HCT116 (cell line): ENCODE measurements around the gene SMIM26. TPM values are rescaled to one million over a fixed set of nuclear protein-coding genes. Genes with fewer than 3 reads are reported as not detected.

ENCODE experiments used
- ATAC-seq: fragments of 200-7000 bp; cut with Tn5 transposase; 2 replicates; pipeline ENCODE4 v1.9.1; 2020; ENCODE audit warnings: mild to moderate bottlenecking, moderate library complexity
- BruUV-seq: library from RNA; stranded (reverse); fragments of 400-500 nt; replicated peaks from 2 replicates; lab custom pipeline; 2021; lab: Mats Ljungman, UMichigan
- CTCF ChIA-PET: fragments of 300-600 bp; sonication (Branson Sonifier 250); formaldehyde crosslinking; loops from one replicate; lab custom pipeline; 2021; ENCODE audit warnings: antibody characterized with exemption; lab: Charles Lee
- POLR2A ChIA-PET: fragments of 300-600, 350-600 bp; sonication (Branson Sonifier 250); formaldehyde crosslinking; loops from one replicate; lab custom pipeline; 2021; ENCODE audit warnings: antibody characterized with exemption; lab: Charles Lee
- RAD21 ChIA-PET, 2 experiments: fragments of 300-600 bp; sonication (Branson Sonifier 250); formaldehyde crosslinking; loops; one replicate each; lab custom pipeline; 2023; ENCODE audit warnings: low total read pairs in 2 of 2; ENCODE audit not compliant: uncharacterized antibody in 2 of 2, unreplicated experiment in 2 of 2, low non-redundant PET in 1 of 2; lab: Charles Lee
- DNase-seq: peaks from one replicate; pipeline ENCODE4 v3.0.0-alpha.2; 2010; ENCODE audit warnings: low read depth, low spot score
- H2AFZ ChIP-seq: fragments of 200-600 bp; shearing (Covaris generic), sonication (generic); 2 replicates; pipeline ENCODE4 v1.6.1; 2017; ENCODE audit warnings: low read depth, mixed run types, mixed read lengths, antibody characterized with exemption, low read length; ENCODE audit not compliant: poor library complexity, severe bottlenecking
- H3K27ac ChIP-seq: 2 replicates; pipeline ENCODE4 v1.5.1; 2012; ENCODE audit warnings: low read depth, low read length
- H3K27me3 ChIP-seq: fragments of 200-600 bp; sonication (generic); 2 replicates; pipeline ENCODE4 v1.6.1; 2016; ENCODE audit warnings: mixed run types, low read length, mixed read lengths; ENCODE audit not compliant: insufficient read depth
- H3K36me3 ChIP-seq, 2 experiments: fragments of 200-500 bp in 1 of 2; fragments of 200-600 bp in 1 of 2; sonication (Bioruptor generic) in 1 of 2; sonication (generic) in 1 of 2; 2 replicates each; pipeline versions ENCODE4 v1.5.1 to v1.6.1; 2014 to 2016; ENCODE audit warnings: low read length in 2 of 2, inconsistent platforms in 1 of 2, mixed read lengths in 1 of 2, mixed run types in 1 of 2; ENCODE audit not compliant: insufficient read depth in 2 of 2, control insufficient read depth in 1 of 2
- H3K4me1 ChIP-seq, 2 experiments: fragments of 200-600 bp in 1 of 2; sonication (generic) in 1 of 2; 2 replicates each; pipeline versions ENCODE4 v1.5.1 to v1.6.1; 2012 to 2017; ENCODE audit warnings: low read length in 2 of 2, inconsistent platforms in 1 of 2, mild to moderate bottlenecking in 1 of 2, mixed read lengths in 1 of 2, mixed run types in 1 of 2, moderate library complexity in 1 of 2; ENCODE audit not compliant: insufficient read depth in 2 of 2, control insufficient read depth in 1 of 2
- H3K4me2 ChIP-seq: fragments of 200-600 bp; sonication (generic); 2 replicates; pipeline ENCODE4 v1.6.1; 2017; ENCODE audit warnings: mixed run types, low read length, mixed read lengths
- H3K4me3 ChIP-seq, 2 experiments: fragments of 200-600 bp in 1 of 2; sonication (generic) in 1 of 2; replicated peaks in 1 of 2; 2 replicates each; pipeline ENCODE4 v1.5.1; 2011 to 2016; ENCODE audit warnings: low read length in 2 of 2, control low read depth in 1 of 2, low read depth in 1 of 2, mild to moderate bottlenecking in 1 of 2, mixed read lengths in 1 of 2, mixed run types in 1 of 2
- H3K79me2 ChIP-seq: fragments of 200-600 bp; sonication (generic); 2 replicates; pipeline ENCODE4 v1.6.1; 2017; ENCODE audit warnings: mild to moderate bottlenecking, mixed run types, low read length, moderate library complexity, mixed read lengths; ENCODE audit not compliant: insufficient read depth
- H3K9ac ChIP-seq: fragments of 200-600 bp; sonication (generic); 2 replicates; pipeline ENCODE4 v1.6.1; 2016; ENCODE audit warnings: low read length, mixed read lengths
- H3K9me2 ChIP-seq: fragments of 200-600 bp; sonication (generic), shearing (Covaris generic); 2 replicates; pipeline ENCODE4 v1.6.1; 2017; ENCODE audit warnings: mixed run types, mild to moderate bottlenecking, moderate library complexity; ENCODE audit not compliant: insufficient read depth
- H3K9me3 ChIP-seq, 2 experiments: fragments of 200-500 bp in 1 of 2; fragments of 200-600 bp in 1 of 2; sonication (Bioruptor generic) in 1 of 2; sonication (generic) in 1 of 2; 2 replicates each; pipeline ENCODE4 v1.6.1; 2014 to 2017; ENCODE audit warnings: low read length in 2 of 2, mixed read lengths in 2 of 2, inconsistent platforms in 1 of 2, low read depth in 1 of 2, mild to moderate bottlenecking in 1 of 2, mixed run types in 1 of 2, moderate library complexity in 1 of 2; ENCODE audit not compliant: control insufficient read depth in 1 of 2, insufficient read depth in 1 of 2
- H4K20me1 ChIP-seq: fragments of 200-600 bp; sonication (generic), shearing (Covaris generic); 2 replicates; pipeline ENCODE4 v1.6.1; 2017; ENCODE audit warnings: mixed run types, mild to moderate bottlenecking, moderate library complexity; ENCODE audit not compliant: insufficient read depth
- CBX3 ChIP-seq: IDR thresholded peaks from 2 replicates; pipeline ENCODE4 v1.6.1; 2012; ENCODE audit warnings: low read depth
- ELF1 ChIP-seq: IDR thresholded peaks from 2 replicates; pipeline ENCODE4 v1.6.1; 2012; ENCODE audit warnings: low read depth, borderline replicate concordance
- YY1 ChIP-seq: IDR thresholded peaks from 2 replicates; pipeline ENCODE4 v1.6.1; 2011; ENCODE audit warnings: low read length, low read depth, moderate library complexity, mild to moderate bottlenecking; ENCODE audit not compliant: insufficient replicate concordance; ENCODE audit errors: extremely low read depth
- ZFX ChIP-seq: fragments of 450-650 bp; IDR thresholded peaks from 2 replicates; pipeline ENCODE4 v1.6.1; 2017
- ZNF274 ChIP-seq: fragments of 200-500 bp; sonication (Bioruptor generic); IDR thresholded peaks from 2 replicates; pipeline ENCODE4 v1.6.1; 2014; ENCODE audit warnings: mild to moderate bottlenecking, low read depth, low read length, inconsistent platforms
- intact Hi-C: fragments of 100-400 bp; cut with micrococcal nuclease; formaldehyde crosslinking; loops from 2 replicates; pipeline ENCODE4 v1.10.0; 2022
- total RNA-seq: library from RNA; stranded (reverse); gene quantifications from one replicate; pipeline ENCODE4 v1.2.1, GENCODE V29; 2021; ENCODE audit not compliant: unreplicated experiment
- TF ChIP-seq, protein P1 (sequence below): IDR thresholded peaks from 2 replicates; pipeline ENCODE4 v1.6.1; 2011; ENCODE audit warnings: mild to moderate bottlenecking, low read length, moderate library complexity; ENCODE audit not compliant: insufficient replicate concordance; ENCODE audit errors: extremely low read depth
- TF ChIP-seq, protein P2 (sequence below), 3 experiments: fragments of 200-600 bp in 1 of 3; sonication (generic) in 1 of 3; IDR thresholded peaks in 2 of 3; conservative IDR thresholded peaks in 1 of 3; 2 replicates each; pipeline ENCODE4 v1.5.1; 2012 to 2017; ENCODE audit warnings: low read depth in 2 of 3, low read length in 2 of 3, antibody characterized with exemption in 1 of 3, borderline replicate concordance in 1 of 3, control low read depth in 1 of 3, mild to moderate bottlenecking in 1 of 3, mixed read lengths in 1 of 3, mixed run types in 1 of 3, moderate library complexity in 1 of 3; ENCODE audit not compliant: insufficient read depth in 1 of 3

The SMIM26 gene
- total RNA-seq, 1 experiment from 2014 or later = 80.1 TPM

DNA sequence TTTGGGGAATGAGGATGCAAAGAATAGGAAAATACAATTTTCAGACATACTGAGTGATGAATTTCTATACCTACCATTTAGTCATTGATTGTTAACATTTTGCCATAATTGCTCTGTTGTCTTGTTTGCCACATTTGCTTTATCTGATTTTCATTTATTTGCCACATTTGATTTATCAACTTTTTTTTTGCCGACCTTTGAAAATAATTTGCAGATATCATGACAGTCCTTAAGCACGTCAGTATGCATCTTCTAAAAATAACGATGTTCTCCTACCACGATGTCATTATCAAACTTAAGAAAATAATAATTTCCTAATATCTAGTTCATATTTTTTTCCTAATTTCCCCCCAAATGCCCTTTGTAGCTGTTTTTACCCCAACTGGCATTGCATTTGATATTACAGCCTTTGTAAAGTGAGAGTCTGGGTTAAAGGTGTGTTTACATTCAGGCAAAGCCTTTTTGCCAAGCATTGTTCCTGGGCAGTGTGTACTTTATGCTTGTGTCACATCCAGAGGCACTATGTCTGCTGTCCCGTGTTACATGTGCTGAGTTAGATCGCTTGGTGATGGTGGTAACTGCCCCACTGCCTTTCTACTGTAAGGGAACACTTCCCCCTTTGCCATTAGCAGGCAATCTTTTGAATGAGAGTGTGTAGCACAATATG is 33.1 kb upstream of the SMIM26 start:
- H3K36me3 ChIP-seq = peaks cover 29 to 60% of the 10 kb centered on the region in 2 experiments
- no peak overlapping the region for H3K4me2 ChIP-seq
- H4K20me1 ChIP-seq = no peaks in the 10 kb centered on the region
- H3K27ac ChIP-seq = no peak overlapping the region
- H3K4me3 ChIP-seq = no peak overlapping the region
- no peaks in the 10 kb centered on the region for H3K27me3 ChIP-seq
- no peak overlapping the region for H3K9ac ChIP-seq
- RAD21 ChIA-PET = no interaction called here
- H2AFZ ChIP-seq = no peak overlapping the region
- no peaks in the 10 kb centered on the region for H3K79me2 ChIP-seq
- intact Hi-C loops = no loop called here
- POLR2A ChIA-PET = no interaction called here
- H3K9me3 ChIP-seq = no peaks in the 10 kb centered on the region
- no TSS peak for BruUV-seq
- TF ChIP-seq ZNF274 = no peak
- TF ChIP-seq ZFX = no peak
- no peak for TF ChIP-seq CBX3
- TF ChIP-seq, protein P1, sequence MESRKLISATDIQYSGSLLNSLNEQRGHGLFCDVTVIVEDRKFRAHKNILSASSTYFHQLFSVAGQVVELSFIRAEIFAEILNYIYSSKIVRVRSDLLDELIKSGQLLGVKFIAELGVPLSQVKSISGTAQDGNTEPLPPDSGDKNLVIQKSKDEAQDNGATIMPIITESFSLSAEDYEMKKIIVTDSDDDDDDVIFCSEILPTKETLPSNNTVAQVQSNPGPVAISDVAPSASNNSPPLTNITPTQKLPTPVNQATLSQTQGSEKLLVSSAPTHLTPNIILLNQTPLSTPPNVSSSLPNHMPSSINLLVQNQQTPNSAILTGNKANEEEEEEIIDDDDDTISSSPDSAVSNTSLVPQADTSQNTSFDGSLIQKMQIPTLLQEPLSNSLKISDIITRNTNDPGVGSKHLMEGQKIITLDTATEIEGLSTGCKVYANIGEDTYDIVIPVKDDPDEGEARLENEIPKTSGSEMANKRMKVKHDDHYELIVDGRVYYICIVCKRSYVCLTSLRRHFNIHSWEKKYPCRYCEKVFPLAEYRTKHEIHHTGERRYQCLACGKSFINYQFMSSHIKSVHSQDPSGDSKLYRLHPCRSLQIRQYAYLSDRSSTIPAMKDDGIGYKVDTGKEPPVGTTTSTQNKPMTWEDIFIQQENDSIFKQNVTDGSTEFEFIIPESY = no peak
- TF ChIP-seq, protein P2, sequence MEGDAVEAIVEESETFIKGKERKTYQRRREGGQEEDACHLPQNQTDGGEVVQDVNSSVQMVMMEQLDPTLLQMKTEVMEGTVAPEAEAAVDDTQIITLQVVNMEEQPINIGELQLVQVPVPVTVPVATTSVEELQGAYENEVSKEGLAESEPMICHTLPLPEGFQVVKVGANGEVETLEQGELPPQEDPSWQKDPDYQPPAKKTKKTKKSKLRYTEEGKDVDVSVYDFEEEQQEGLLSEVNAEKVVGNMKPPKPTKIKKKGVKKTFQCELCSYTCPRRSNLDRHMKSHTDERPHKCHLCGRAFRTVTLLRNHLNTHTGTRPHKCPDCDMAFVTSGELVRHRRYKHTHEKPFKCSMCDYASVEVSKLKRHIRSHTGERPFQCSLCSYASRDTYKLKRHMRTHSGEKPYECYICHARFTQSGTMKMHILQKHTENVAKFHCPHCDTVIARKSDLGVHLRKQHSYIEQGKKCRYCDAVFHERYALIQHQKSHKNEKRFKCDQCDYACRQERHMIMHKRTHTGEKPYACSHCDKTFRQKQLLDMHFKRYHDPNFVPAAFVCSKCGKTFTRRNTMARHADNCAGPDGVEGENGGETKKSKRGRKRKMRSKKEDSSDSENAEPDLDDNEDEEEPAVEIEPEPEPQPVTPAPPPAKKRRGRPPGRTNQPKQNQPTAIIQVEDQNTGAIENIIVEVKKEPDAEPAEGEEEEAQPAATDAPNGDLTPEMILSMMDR (IDR thresholded peaks at IDR 0.05 in 2 of 3, conservative IDR thresholded peaks at IDR 0.05 in 1 of 3; ENCODE audit: borderline replicate concordance in 1 of 3, insufficient read depth in 1 of 3, low read depth in 2 of 3, low read length in 2 of 3) = no peak
- no peak for TF ChIP-seq YY1
- no peak for TF ChIP-seq ELF1
- ATAC-seq (no peak), DNase-seq (no peak)
- no peaks in the 10 kb centered on the region for H3K4me1 ChIP-seq
- CTCF ChIA-PET = no interaction called here
- H3K9me2 ChIP-seq = no peaks in the 10 kb centered on the region
